Adrenal gland (tissue), 5 donors: ENCODE data around the gene KCNRG.

ENCODE experiments used
- CTCF ChIP-seq, 6 experiments: fragments of 450-650 bp in 4 of 6; fragments of 200-600 bp in 2 of 6; sonication (generic) in 1 of 6; IDR thresholded peaks; 1 replicate in 5 of 6; 2 replicates in 1 of 6; pipeline versions ENCODE4 v1.5.1 to v1.8.0; 2016 to 2021; ENCODE audit warnings: antibody characterized with exemption in 6 of 6, mild to moderate bottlenecking in 2 of 6, moderate library complexity in 1 of 6
- POLR2A ChIP-seq, 2 donors: fragments of 450-650 bp; IDR thresholded peaks; one replicate each; pipeline ENCODE4 v1.6.1; 2017; ENCODE audit warnings: antibody characterized with exemption in 2 of 2, mild to moderate bottlenecking in 2 of 2, moderate library complexity in 1 of 2
- donor health status: DM: no; HTN: no; CAD: no.

- TF ChIP-seq CTCF (IDR thresholded peaks at IDR 0.05): no peak
- no peak for TF ChIP-seq POLR2A (IDR thresholded peaks at IDR 0.05)
These were observed 28.8 kb upstream of the KCNRG start for GRCh38 chr13:49986471-49986870.
